H1 (cell line): ENCODE measurements around the gene SYNJ2. TPM values are rescaled to one million over a fixed set of nuclear protein-coding genes. Genes with fewer than 3 reads are reported as not detected.

Experiments
- FOSL1 ChIP-seq: IDR thresholded peaks from 2 replicates; pipeline ENCODE4 v1.6.1; 2011; ENCODE audit warnings: mild to moderate bottlenecking, low read depth, low read length, moderate library complexity; ENCODE audit not compliant: insufficient read depth
- polyA plus RNA-seq, 7 experiments: library from polyadenylated mRNA; depleted of rRNA in 3 of 7; stranded (reverse) in 5 of 7; unstranded in 2 of 7; fragments of >200 nt in 5 of 7; fragments of 200-250 nt in 2 of 7; gene quantifications; 1 replicate in 5 of 7; 2 replicates in 1 of 7; 4 replicates in 1 of 7; pipeline versions ENCODE4 v1.2.1 to v1.2.3, GENCODE V29; 2011 to 2013; ENCODE audit warnings: missing spikeins in 2 of 7, mixed read lengths in 2 of 7
- total RNA-seq: library from RNA; stranded (reverse); fragmentation: NEBNext Ultra II Directional; extraction: Animal tissue kit (Norgen Biotek cat#: 25700); gene quantifications from 2 replicates; pipeline ENCODE4 v1.2.1, GENCODE V29; 2021

SYNJ2 gene
- total and polyA plus RNA-seq, 2 of the 8 experiments (the other 6 are each of a cell fraction or from before 2014, with no cell fraction given) = 3.7 to 13.9 TPM

DNA sequence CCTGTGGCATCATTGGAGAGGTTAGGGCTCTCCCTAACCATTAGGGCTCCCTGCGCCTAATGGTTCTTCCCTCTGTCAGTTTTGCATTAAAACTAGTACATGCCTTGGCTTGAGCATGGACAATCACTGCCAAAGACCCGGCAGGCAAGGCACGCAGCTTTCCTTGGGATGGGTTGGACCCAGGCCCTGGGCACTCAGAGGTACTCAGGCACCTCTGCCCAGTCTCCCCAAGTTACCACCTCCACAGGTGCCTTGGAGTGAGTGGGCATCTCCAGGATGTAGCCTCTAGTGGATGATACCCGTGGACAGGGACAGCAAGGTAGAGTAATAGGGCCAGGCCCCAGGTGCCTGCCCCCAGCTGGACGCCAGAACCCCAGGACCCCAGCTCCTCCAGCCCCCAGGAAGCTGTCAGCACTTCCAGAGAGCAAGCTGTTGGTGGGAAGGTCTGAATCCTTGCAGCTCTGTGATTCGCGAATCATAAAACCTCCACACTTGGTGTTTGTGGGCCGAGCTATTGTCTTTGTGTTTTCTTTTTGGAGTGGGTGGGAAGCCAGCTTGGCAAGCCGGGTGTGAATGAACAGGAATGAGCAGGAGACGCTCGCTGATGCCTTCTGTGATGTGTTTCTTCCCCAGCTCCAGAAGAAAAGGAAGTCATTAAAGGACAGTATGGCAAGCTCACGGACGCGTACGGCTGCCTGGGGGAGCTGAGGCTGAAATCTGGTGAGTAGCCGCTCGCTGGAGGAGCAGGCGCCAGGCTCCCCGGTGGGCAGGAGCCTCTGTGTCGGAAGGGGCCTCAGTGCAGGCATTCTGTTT is 35.1 kb downstream of the SYNJ2 start (continued):
- TF ChIP-seq FOSL1 = no peak
